SW480 (cell line): ENCODE data around the gene SPIRE1.

Source experiments
- DNase-seq: peaks from one replicate; pipeline ENCODE4 v3.0.0-alpha.2; 2016; ENCODE audit warnings: low spot score

The SPIRE1 gene

DNA sequence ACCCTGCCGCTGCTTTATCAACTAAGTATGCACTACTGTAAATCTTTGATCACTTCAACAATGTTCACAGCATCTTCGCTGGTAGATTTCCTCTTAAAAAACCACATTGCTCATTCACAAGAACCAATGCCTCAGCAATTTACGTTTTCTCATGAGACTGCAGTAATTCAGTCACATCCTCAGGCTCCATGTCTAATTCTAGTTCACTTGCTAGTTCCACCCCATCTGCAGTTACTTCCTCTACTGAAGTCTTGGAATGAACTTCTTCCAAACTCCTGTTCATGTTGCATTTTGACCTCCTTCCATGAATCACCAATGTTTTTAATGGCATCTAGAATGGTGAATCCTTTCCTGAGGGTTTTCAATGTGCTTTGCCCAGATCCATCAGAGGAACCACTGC is 214.4 kb downstream of the SPIRE1 start:
- no peak for DNase-seq

- DNase-seq, result no peak
Observed at GRCh38 chr18:12442946-12443345, 215.0 kb downstream of the SPIRE1 start.

DNA sequence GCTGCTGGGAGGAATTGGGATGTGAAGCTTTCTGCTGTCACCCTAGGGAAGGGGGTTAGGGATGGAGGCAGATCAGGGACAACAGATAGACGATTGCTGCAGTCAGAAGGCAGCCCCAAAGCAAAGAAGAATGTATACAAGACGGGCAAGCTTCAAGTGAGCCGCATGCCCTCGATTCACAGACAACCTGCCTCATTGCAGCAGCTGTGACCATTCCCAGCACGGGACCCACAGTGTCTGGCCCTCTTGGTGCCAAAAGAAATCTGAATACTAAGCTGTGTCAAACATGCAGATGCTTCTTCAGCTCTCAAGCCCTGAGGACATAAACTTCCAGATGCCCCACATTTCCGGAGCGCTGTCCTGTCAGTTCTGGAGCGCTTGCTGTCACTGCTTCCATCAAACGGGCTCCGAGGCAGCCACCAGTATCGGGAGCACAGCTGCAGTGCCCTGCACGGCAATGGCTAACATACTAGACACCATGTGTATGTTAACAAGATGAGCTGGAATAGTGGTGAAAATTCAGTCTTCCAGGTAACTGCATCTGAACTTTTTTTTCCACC is 216.4 kb downstream of the SPIRE1 start:
- DNase-seq, result no peak

- no peak for DNase-seq
Observed at GRCh38 chr18:12438257-12438656, 219.7 kb downstream of the SPIRE1 start.

- DNase-seq, result no peak
Observed at GRCh38 chr18:12435867-12436266, 222.0 kb downstream of the SPIRE1 start.

DNA sequence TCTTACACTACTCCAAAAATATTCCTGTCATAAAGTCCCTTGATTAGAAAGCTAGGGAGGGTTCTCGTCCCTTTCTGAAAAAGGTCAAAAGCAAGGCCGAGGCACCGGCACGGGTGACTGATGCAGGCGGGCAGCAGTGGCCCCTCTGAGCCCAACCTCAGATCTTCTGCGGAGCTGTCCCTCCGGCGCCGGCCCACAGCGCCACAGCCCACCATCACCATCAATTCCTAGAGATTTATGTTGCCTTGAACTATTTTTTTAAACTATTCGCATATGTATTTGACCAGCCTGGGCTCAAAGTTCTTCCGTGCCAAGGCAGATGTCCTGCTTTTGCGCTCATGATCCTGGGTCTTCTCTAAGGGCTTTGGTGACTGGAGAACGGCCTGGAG is 223.4 kb downstream of the SPIRE1 start:
- DNase-seq, result no peak

DNA sequence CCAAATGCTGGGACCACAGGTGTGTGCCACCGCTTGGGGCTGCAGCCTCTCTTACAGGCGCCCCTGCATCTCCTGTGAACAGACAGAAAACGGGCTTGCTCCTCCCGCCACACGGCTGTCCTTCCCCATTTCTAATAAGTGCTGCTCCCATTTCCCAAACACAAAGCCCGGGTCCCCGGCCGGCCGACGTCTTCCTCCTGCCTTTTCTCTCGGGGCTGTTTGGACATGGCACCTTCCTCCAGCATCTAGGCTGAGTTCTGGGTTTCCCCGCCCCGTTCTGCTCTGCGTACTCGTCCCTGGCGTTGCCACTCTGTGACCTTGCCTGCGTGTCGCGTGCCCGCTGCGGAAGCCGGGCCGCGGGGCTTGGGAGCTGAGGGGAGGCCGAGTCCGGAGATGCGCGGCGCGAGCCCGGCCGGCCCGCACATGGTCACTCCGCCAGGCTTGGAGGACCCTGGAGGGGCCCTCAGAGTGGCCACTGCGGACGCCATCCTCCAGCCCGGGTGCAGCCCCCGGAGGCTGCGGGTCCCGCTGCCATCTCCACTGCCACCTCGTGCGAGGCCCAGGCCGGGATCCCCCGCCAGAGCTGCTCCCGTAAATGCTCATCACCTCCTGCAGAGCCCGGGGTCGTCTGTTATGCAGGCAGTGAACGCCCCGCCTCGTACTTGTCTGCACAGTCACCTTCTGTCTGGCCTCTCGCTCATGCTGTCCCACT is 223.9 kb downstream of the SPIRE1 start:
- DNase-seq, result no peak

- no peak for DNase-seq
Observed at GRCh38 chr18:12432881-12433280, 225.0 kb downstream of the SPIRE1 start.

- DNase-seq, result no peak
Observed at GRCh38 chr18:12432196-12432595, 225.7 kb downstream of the SPIRE1 start.

DNA sequence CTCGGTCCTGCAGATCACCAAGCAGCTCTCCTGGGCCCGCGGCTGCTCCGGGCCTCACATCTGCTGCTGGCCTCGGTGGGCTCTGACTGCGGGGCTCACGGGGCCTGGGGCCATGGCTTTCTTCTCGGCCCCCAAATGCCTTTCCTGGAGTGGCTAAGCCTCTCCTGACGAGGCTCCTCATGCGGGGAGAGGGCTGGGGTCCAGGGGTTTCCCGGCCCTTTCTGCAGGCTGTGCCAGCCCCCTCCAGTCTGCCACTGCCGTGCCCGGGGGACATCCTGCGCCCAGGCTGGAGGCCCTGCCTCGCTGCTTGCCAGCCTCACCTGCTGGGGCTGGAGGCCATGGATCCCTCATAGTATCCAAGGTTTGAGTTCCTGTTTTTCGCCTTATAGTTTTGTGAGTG is 226.3 kb downstream of the SPIRE1 start:
- no peak for DNase-seq

- DNase-seq, result no peak
Observed at GRCh38 chr18:12430137-12430990, 227.5 kb downstream of the SPIRE1 start.

DNA sequence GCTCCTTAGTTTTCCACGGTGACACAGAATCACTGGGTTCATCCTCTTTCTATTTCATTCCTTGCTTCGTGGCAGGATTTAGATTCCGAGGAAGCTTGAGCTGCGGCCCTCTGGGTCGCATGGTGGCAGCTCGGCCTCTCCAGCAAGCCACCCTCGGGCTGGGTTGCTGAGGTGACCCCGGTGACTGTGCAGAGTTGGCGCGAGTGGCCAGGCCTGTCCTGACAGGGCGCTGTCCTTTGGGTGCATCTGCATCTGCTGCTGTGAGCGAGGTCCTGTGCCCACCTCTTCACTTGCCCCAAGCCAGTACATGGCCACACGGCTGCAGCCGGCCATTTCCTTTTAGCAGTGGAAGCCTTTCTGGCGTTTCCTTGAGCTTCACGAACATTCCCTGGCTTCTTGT is 228.4 kb downstream of the SPIRE1 start:
- no peak for DNase-seq

GRCh38 chr18:12428923-12429322 is 229.0 kb downstream of the SPIRE1 start:
- DNase-seq, result no peak

DNA sequence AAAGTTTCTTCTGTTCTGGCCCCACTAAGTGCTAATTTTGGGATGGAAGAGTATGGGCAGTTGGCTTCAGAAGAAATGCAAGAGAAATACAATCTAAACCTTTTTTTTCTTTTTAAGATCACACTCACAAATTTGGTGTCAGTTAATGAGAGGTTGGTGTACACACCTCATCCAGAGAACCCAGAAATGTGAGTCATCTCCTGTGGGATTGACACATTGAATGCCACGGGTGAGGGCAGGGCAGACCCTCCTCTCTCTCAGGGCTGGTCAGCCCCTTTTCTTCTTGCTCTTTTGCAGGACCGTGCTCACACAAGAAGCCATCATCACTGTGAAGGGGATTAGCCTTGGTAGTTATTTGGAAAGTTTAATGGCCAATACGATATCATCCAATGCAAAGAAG is 231.0 kb downstream of the SPIRE1 start:
- DNase-seq, result no peak

DNA sequence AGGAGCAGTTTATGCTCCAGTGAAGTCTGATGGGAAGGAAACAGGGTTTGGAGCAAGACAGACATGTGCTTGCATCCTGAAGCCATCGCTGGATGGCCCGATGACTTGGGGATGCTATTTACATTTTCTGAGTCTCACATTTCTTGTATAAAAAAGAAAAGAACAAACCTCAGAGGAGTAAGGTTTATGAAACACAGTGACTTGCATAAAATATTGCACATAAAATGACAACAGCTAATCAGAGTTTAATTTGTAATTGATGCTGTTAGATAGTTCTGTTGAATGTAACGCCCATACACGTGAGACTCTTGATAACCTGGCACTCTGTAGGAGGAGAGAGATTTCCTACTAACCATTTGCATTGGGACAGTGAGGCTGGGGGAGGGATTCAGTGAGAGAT is 233.7 kb downstream of the SPIRE1 start:
- no peak for DNase-seq

DNA sequence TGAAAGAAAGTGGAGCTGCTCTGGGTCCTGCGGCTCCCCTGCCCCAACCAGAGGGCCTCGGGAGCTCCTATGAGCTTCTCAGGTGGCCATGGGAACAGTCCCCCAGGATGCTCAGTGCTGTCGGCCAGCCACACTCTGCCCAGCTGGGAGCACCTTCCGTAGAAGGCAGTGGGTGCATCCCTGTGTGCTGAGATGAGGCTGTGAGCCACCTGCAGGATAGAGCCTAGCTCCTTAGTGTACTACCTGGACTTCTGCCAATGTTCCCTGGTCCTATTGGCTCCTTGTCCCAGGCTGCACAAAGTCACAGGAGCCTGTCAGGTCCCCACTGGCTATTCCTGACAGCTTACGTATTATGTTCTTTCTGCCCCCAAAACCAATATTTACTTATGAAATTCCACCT is 234.1 kb downstream of the SPIRE1 start:
- DNase-seq, result no peak

DNA sequence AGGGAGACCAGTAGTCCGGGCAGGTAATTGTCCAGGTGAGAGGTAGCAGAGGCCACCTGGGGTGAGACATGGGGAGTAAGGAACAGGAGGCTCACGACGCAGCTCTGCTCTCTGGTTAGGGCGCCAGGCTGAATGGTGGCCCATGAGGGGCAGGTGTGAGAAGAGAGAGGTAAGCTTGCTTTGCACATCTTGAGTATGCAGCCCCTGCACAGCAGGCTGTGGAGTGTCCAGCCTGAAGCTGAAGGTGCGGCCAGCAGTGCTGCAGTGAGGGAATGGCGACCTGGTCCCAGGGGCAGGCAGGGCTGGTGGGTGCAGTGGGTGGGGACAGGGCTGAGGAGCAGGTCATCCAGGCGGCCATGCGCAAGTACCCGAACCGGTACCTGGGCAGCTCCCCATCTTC is 234.5 kb downstream of the SPIRE1 start:
- no peak for DNase-seq

DNA sequence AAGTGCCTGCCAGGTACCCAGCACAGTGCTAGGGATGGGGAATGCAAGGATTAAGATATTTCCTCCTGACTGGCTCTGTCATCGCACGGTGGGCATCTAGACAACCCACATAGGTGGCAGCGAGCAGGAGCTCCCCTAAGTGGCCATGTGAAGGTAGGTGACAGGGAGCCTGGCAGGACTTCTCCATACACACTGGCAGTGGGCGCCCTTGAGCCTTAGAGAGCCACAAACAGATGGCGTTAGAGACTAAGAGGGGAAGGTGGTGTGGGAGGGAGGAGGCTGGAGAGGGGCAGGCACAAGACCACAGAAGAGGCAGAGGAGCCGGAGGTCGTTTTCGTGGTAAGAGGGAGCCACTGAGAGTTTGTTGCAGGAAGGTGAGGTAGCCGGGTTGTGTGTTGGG is 235.0 kb downstream of the SPIRE1 start:
- DNase-seq, result peak; percentile 36

DNA sequence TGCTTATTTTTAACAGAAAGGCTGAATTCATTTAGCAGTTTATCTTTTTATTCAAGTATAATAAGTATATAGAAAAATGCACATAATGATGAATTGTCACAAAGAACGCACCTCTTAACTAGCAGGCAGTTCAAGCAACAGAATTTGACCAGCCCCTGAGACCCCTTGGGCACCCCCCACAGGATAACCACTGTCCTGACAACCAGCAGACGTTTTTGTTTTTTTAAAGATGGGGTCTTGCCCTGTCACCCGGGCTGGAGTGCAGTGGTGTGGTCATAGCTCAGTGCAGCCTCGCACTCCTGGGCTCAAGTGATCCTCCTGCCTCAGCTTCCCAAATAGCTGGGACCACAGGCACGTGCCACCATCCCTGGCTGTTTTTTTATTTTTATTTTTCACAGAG is 236.2 kb downstream of the SPIRE1 start:
- no peak for DNase-seq

- DNase-seq, result no peak
Observed at GRCh38 chr18:12420821-12421421, 237.0 kb downstream of the SPIRE1 start.

DNA sequence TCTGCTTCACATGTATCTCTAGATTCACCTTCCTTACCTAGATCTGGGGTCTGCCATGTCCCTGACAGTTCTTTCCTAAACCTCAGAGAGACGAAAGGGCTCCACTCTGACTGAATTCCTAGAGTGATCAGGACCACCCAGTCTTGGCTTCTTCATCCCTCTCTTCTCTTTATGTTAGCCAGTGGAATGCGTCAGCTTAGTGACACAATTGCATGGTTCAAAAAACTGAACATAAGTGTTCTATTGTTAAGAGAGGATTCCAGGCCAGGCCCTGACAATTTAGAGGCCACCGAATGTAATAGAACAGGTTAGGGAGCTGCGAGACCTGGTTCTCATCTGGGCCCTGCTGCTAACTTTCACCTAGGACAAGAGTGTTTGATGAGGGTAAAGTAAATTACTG is 240.2 kb downstream of the SPIRE1 start:
- DNase-seq, result no peak

DNA sequence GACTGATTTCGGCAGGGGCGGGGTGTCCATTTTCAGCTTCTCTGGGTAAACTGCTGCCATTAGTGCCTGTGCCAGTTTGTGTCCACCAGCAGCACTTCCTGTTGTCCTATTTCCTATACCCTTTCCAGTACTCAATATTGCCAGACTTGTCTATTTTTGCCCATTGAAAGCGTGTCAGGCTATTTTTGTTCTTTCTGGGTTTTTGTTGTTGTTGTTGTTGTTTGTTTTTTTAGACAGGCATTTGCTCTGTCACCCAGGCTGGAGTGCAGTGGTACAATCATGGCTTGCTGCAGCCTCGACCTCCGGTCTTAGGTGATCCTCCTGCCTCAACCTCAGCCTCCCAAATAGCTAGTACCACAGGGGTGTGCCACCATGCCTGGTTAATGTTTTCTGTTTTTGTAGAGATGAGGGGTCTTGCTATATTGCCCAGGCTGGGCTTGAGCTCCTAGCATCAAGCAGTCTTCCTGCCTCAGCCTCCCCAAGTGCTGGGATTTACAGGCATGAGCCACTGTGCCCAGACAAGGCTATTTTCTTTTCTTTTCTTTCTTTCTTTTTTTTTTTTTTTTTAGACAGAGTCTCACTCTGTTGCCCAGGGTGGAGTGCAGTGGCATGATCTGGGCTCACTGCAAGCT is 241.7 kb downstream of the SPIRE1 start:
- DNase-seq, result no peak
